Kidney (tissue), 14 donors: ENCODE data around the gene C20orf204. TPM values are rescaled to one million over a fixed set of nuclear protein-coding genes. Genes with fewer than 3 reads are reported as not detected.
A peak's percentile ranks its signal among the peaks of the same experiment; 100 is the strongest.

Experiments used
- DNase-seq, 5 donors: peaks; one replicate each; pipeline ENCODE4 v3.0.0-alpha.2; 2013 to 2020
- FAIRE-seq: peaks from 2 replicates; lab custom pipeline; 2012; peaks lifted over from hg19 to GRCh38; lab: Jason Lieb, UNC
- H3K27ac ChIP-seq, 2 donors: one replicate each; pipeline ENCODE4 v1.7.0; 2013; ENCODE audit warnings: low read depth in 2 of 2, low read length in 2 of 2, inconsistent platforms in 1 of 2
- H3K27me3 ChIP-seq: one replicate; pipeline ENCODE4 v1.7.1; 2013; ENCODE audit warnings: low read length, inconsistent platforms; ENCODE audit not compliant: control insufficient read depth, insufficient read depth
- H3K36me3 ChIP-seq, 3 donors: one replicate each; pipeline versions ENCODE4 v1.7.0 to v1.7.1; 2013; ENCODE audit warnings: low read length in 3 of 3, control low read depth in 1 of 3, inconsistent platforms in 1 of 3; ENCODE audit not compliant: insufficient read depth in 3 of 3, control insufficient read depth in 2 of 3
- H3K4me1 ChIP-seq, 3 donors: one replicate each; pipeline versions ENCODE4 v1.7.0 to v1.7.1; 2013; ENCODE audit warnings: low read length in 3 of 3, inconsistent platforms in 1 of 3, low read depth in 1 of 3; ENCODE audit not compliant: control insufficient read depth in 2 of 3, insufficient read depth in 2 of 3
- H3K4me3 ChIP-seq, 3 donors: one replicate each; pipeline versions ENCODE4 v1.7.0 to v1.8.1; 2013; ENCODE audit warnings: low read length in 3 of 3, control low read depth in 1 of 3, inconsistent platforms in 1 of 3
- H3K9ac ChIP-seq, 3 donors: one replicate each; pipeline versions ENCODE4 v1.7.0 to v1.7.1; 2013; ENCODE audit warnings: low read length in 3 of 3, control low read depth in 1 of 3, inconsistent platforms in 1 of 3
- H3K9me3 ChIP-seq, 3 donors: one replicate each; pipeline versions ENCODE4 v1.7.0 to v1.7.1; 2013; ENCODE audit warnings: low read length in 3 of 3, control low read depth in 1 of 3, inconsistent platforms in 1 of 3; ENCODE audit not compliant: control insufficient read depth in 2 of 3, insufficient read depth in 1 of 3
- CTCF ChIP-seq: IDR thresholded peaks from 3 replicates; pipeline ENCODE4 v1.5.1; 2012; ENCODE audit warnings: mild to moderate bottlenecking, moderate library complexity, borderline replicate concordance; ENCODE audit not compliant: insufficient read depth; ENCODE audit errors: extremely low read depth
- intact Hi-C: fragments of 100-400 bp; cut with DNase I; formaldehyde crosslinking; loops from one replicate; pipeline ENCODE4 v1.11.1; 2022
- polyA plus RNA-seq: library from polyadenylated mRNA; stranded (reverse); fragments of 350-450 nt; fragmentation: Illumina TruSeq; extraction: RNeasy Lipid Tissue Mini Kit (QIAGEN cat#74804); gene quantifications from one replicate; pipeline ENCODE4 v1.2.3, GENCODE V29; 2014; ENCODE audit warnings: low read depth, low replicate concordance; ENCODE audit not compliant: insufficient read depth
- total RNA-seq: library from RNA; stranded (reverse); fragmentation: NEBNext Ultra II Directional; extraction: Animal tissue kit (Norgen Biotek cat#: 25700); gene quantifications from one replicate; pipeline ENCODE4 v1.2.1, GENCODE V29; 2021
- donor health status: control.
- donor health status: control.
- donor health status: control.
- donor health status: control.
- donor health status: control.
- donor health status: DM: yes; HTN: yes; CAD: no.
- donor health status: Normal renal cell carcinoma (clear cell type).

C20orf204 gene
- total and polyA plus RNA-seq, 2 donors from 2014 or later, result 0.75 to 2.4 TPM

- Histone ChIP-seq H3K27ac (peak overlapping the region in 1 of 2 donors; percentile 43), H3K4me1 (peaks cover 0 to 18% (median 6%) of the 10 kb centered on the region in 3 donors), H3K9me3 (no peaks in the 10 kb centered on the region), H3K27me3 (no peaks in the 10 kb centered on the region), H3K9ac (peak overlapping the region; percentile 23 to 75 (median 25)), H3K4me3 (peak overlapping the region; percentile 55 to 74 (median 61)), H3K36me3 (no peaks in the 10 kb centered on the region)
- no peak for TF ChIP-seq CTCF
- FAIRE-seq (no peak), DNase-seq (peak in 2 of 5 donors; percentile 63 to 86)
- intact Hi-C loops, result no loop called here
Measured at GRCh38 chr20:64063389-64064144, 27.6 kb downstream of the C20orf204 start.

- intact Hi-C loops, result no loop called here
- FAIRE-seq (no peak), DNase-seq (no peak)
- Histone ChIP-seq H3K4me3 (peak overlapping the region in 2 of 3 donors; percentile 55 to 74), H3K9me3 (no peaks in the 10 kb centered on the region), H3K36me3 (no peaks in the 10 kb centered on the region), H3K27ac (no peak overlapping the region), H3K4me1 (peaks cover 0 to 18% (median 6%) of the 10 kb centered on the region in 3 donors), H3K9ac (peak overlapping the region in 2 of 3 donors; percentile 25 to 75), H3K27me3 (no peaks in the 10 kb centered on the region)
- TF ChIP-seq CTCF, result no peak
Measured at GRCh38 chr20:64064145-64064698, 28.2 kb downstream of the C20orf204 start.

- no peak for TF ChIP-seq CTCF
- H3K27ac ChIP-seq, result no peak overlapping the region
- no peak overlapping the region for H3K4me3 ChIP-seq
- H3K36me3 ChIP-seq, result no peaks in the 10 kb centered on the region
- no peak for DNase-seq
- intact Hi-C loops, result no loop called here
- no peak overlapping the region for H3K9ac ChIP-seq
- H3K9me3 ChIP-seq, result no peaks in the 10 kb centered on the region
- H3K27me3 ChIP-seq, result no peaks in the 10 kb centered on the region
- FAIRE-seq, result no peak
- H3K4me1 ChIP-seq, result peaks cover 0 to 18% (median 6%) of the 10 kb centered on the region in 3 donors
Measured at GRCh38 chr20:64065062-64065973, 29.3 kb downstream of the C20orf204 start.
